HG03103 (cell line): Measurements from ENCODE around the gene ZCCHC24.

Source experiments
- ATAC-seq: cut with Tn5 transposase; IDR thresholded peaks from one replicate; pipeline ENCODE4 v1.9.1; 2021; ENCODE audit warnings: low read depth; ENCODE audit not compliant: unreplicated experiment

The ZCCHC24 gene

DNA sequence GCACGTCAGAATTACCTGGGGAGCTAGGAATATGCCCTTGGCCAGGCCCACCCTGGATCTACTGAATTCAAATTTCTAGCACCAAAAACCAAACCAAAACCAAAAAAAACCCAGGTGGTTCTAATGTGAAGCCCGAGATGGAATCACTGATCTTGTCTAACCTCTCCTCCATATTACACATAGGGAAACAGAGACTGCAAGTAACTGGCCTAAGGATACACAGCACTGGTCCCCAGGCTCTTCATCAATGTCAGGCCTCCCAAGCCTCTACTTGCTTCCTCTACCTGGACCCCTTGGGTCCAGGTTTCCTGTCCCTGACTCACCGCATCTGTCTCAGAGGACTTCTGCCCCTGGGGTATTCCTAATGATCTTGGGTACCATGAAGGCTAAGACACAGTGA is 30.7 kb downstream of the ZCCHC24 start:
- ATAC-seq, result no peak

DNA sequence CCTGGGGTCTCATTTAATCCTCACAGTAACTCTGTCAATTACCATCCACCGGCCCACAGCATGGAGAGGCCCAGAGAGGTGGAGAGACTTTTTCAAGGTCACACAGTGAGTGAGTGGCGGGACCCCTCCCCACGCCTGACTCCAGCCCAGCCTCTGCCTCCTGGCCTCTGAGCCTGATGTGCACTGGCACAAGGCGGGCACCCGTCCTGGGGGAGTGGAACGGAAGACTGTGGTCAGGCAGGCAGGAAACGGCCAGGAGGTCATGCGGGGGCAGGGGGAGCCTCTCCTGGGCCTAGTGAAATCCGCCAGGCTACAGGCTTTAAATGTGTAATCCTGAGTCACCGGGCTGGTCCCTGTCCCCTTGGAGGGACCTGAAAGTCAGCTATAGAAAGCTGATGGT is 32.2 kb downstream of the ZCCHC24 start:
- no peak for ATAC-seq

DNA sequence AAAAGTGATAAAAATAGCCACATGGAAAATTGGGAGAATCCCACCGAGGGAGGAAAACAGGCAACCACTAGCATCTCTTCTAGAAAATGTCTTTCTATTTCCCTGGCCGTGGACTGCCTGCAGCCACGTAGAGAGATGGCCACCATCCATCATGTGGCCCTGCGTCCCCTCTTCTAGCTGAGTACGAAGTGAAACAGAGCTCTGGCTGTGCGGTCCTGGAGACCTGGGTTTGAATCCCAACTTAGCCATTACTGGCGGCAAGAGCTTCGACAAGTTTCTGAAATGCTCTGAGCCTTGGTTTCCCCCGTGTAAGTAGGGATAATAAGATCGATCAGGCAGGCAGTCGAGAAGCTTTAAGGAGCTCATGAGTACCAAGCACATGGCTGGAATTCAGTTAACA is 32.9 kb downstream of the ZCCHC24 start:
- ATAC-seq, result no peak

DNA sequence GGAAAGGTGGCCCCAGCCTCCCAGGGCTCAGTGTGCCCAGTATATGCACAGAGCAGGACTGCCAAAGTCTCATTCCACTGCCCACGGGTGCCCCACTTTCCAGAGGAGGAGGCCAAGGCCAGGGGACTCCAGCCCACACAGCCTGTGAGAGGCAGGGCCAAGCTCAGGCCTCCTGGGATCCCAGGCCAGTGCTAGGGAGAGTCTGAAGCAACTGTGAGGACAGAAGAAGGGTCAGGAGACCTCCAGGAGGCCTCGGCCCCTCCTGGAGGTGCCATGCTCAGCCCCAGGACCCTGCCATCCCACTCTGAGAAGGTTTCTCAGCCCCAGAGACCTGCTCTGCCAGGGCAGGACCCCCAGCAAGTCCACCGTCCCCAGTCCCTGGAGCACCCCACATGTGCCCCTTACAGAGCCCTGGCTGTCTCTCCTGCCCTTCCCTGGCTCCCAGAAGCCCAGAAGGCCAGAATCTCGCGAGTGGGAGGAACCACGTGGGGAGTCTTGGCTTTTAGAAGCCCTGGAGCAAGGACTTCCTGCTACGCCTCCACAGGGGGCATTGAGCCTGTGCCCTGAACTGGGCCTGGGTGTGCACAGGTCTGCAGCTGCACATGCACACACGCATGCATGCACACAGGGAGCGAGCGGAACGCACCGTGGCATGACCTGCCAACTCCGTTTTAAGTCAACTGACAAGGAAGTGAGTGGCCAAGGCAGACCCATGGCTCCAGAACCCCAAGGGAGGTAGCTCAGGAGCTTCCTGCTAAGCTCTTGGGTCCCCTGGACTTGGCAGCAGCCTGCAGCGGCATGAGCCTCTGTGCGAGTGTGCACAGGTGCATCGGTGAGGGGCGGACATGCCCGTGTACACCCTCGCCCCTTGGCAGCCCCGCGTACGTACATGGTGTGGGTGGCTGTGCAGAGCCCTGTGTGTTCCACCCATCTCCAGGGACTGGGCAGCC is 33.6 kb downstream of the ZCCHC24 start:
- ATAC-seq, result no peak

DNA sequence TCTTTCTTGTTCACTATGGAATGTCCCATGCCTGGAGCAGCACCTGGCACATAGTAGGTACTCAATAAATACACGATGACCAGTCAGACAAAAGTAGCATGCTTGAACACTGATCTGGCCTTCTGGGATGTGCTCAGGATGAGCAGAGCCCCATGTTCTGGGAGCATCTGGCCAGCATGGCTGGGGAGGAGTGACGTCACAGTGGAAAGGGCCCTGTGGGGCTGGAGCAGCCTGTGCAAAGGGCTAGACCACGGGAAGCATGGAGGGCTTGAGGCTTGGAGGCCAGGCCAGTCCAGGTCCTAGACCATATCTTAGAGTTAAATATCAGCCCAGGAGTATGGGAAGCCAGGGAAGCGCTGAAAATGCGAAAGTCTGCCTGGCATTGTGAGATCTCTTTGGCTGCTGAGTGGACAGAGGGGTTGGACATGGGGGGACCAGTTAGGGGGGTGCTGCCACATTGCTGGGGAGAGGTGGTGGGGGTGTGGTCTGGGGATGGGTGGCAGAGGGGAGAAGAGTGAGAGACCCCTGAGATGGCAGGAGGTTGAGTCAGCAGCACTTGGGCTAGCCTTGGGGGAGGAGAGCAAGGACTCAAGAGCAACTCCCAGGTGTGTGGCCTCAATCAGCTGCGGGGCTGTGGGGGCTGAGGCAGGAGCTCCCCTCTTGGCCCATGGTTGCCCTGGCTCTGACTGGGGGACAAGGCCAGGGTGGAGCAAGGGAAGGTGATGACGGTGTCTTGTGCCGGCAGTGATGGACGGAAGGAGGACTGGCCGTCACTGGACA is 34.9 kb downstream of the ZCCHC24 start:
- ATAC-seq, result no peak

DNA sequence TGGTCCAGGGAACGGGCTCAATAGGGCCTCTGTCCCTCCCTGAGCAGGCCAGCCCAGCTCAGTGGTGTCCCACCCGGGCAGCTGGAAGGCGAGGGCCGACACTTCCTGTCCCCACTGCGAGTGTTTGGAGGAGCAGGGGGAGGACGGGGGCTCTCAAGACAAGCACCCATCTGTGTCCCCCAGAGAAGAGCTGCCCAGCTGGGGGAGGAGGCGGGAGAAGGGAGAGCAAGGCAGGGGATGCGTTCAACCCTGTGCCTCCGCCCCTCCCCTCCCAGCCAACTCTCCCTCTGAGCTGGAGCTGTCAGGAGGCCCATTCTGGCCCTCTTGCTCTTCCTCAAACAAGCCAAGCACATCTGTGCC is 35.7 kb downstream of the ZCCHC24 start:
- ATAC-seq, result no peak

DNA sequence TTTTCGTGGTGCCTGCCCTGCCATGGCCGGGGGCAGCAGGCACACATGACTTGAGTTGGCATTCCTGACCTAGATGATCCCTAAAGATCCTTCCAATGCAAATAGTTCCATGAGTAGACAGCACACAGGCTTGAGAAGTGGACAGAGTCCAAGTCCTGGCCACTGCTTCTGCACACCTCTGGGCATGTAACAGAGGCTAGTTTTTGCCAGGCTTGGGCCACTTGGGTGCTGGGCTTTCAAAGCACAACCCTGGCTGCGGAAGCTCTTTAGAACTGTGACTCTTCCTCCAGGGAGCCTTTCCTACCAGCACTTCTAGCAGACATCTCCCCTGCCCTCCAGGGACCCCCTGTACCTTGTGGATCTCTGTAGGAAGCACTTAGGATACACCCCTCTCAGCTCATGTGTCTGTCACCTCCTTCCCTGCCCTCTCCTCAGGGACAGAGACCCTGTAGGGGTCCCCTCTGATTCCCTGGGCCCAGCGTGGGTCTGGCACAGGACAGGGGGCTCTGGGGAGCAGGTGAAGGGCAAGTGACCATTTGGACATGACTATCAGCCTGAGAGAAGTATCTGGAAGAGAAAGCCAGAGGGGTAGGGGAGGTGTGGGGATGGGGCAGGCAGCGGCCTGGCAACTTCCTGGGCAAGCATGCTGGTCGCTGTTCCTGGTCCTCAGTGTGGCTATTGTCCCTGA is 36.2 kb downstream of the ZCCHC24 start:
- no peak for ATAC-seq

DNA sequence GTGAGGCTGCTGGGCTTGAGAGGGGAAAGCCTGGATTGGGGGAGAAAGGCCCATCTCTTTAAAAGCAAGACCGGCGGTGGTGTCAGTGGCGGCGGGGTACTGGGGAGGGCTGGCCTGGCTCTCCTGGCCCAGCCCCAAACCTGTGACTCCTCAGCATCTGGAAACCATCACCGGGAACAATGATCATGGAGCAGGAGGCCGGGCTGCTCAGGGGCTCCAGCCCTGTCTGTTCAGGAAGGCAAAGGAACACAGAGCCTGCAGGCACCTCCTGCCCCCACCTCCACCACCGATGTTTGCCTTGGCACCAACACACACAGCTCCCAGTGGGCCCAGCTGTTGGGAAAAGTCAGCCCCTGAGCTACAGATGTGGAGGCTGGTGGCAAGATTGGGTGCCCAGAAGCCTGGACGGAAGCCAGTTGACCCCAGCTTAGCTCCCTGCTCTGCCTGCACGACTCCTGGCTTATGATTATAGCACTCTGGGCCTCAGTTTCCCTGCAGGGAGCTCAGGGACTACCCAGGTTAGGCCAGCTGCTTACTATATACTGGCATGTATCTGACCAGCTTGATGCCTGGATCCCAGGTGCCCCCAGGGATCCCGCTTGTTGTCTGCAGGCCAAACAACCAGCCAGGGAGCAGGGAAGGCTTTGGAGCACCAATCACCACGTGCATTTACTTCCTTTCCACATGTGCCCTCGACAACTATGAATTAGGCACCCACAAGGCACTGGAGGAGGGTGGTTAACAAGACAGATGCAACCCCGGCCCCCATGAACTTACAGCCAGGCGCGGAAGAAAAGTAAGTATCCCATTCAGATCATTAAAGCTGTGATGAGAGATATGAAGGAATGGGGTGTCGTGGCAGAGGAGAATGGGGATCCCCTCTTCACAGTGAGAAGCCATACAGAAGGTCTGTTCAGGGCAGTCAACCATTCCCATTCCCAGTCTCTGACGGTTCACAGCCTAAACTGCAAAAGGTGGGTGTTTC is 37.3 kb downstream of the ZCCHC24 start:
- no peak for ATAC-seq

DNA sequence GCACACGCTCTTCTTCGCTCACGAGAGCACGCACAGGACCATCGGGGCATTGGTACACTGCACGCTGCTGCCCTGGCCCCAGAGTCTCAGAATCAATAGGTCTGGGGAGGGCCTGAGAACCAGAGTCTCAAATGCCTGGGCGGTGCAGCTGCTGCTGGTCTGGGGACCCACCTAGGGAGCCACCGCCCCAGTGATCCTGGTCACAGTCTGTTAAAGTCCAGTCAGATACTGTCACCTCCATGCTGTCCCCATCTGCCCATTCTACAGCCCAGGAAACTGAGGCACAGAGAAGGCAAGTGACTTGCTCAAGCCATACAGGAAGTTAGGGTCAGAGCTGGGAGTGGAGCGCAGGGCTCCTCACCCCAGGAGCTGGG is 38.0 kb downstream of the ZCCHC24 start:
- no peak for ATAC-seq

DNA sequence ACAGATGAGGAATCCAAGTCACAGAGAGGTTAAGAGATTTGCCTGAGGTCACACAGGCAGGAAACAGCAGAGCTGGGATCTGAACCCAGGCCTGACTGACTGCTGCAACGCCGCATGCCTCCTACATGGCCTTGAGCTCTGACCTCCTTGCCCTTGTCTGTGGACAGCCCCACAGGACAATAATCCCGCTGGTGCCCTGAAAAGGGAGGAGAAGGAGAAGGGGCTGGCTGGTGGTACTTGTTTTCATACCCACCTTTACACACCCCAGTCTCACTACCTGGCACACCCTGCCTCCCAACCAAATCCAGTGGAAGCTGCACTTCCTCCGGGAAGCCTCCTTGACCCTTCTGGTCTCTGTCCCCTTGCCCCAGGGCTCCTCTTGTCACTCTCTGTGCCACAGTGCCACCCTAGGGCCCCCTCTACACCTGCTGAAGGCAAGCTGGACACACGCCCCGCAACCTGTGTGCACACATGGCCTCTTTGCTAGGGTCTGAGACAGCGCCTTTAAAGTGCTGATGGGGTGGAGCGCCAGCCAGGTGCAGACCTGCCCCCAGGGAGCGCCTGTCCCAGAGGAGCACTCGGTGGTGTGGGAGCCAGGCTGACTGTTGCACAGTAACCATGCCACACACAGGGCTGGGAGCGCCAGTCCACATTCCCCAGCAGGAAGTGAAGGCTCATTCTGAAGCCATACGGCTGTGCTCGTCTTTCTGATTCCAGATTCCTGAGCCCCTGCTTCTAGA is 38.6 kb downstream of the ZCCHC24 start:
- no peak for ATAC-seq

DNA sequence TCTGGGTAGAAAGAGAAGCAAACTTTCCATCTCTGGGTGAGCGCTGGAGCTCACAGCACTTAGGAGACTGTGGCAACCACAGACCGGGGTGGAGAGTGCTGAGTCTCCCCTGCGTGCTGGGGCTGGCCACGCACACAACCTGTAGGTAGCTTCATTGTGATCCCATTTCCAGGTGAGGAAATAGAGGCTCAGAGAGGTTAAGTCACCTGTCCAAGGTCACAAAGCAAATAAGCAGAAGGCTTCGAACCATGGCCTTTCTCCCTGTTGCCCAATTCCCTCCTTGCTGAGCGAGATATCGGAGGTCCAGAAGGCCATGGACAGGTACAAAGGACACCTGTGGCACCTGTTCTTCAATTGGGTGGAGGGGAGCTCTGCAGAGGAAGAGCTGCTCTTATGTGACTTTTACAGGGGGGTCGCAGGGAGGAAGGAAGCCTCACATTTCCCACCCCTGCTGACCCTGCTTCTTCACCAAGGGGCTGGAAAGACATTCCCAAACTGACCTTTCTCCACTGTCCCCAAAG is 39.4 kb downstream of the ZCCHC24 start:
- ATAC-seq, result no peak

DNA sequence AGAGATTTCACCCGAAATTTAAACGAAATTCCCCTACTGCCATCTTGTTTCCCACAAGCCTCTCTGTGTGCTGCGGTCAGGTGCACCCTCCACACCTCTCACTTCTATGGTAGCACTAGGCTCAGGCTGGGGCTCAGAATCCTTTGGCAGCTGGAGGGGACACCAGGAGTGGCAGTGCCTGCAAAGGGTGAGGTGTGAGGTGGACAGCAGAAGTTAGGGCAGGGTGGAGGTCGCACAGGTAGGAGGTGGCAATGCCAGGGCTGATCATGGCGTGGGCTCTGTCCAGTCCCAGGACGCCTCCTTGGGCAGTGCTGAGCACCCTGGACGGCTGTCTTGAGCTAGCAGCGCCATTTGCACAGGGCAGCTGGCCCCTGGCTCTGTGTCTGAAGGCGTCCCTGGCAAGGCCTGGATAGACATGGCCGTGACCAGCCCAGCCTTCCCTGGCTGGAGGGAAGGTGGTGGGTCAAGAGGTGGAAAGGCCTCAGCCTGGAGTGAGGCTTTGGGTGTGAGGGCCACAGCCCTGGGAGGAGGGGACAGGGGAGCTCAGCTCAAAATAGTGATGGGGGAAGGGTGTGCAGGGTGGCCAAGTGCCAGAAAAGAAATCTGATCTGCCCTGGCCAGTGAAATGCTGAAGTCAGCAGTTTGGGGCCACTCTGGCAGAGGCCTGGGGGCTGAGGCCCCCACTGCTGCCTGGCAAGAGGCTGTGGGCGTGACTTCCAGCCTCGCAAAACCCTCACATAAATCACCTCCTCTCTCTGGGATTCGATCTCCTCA is 40.0 kb downstream of the ZCCHC24 start:
- ATAC-seq, result no peak

DNA sequence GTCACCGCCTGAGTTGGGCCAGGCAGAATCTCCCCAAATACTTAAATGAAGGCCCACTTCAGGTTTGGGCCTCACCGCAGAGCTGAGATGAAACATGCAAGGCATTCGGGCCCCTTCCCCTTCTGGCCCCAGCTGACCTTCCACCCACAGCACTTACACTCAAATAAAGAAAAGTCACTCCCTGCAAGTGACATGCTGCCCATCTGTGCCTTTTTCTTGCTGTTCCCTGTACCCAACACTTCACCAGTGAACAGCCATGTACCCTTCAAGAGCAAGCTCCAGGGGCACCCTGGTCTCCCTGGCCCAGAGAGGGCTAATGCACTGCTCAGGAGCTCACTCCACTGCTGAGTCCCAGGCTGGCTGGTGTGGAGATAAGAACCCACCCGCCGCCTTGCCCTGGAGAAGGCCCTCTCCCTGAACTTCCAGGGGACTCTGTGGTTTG is 40.7 kb downstream of the ZCCHC24 start:
- ATAC-seq, result no peak

DNA sequence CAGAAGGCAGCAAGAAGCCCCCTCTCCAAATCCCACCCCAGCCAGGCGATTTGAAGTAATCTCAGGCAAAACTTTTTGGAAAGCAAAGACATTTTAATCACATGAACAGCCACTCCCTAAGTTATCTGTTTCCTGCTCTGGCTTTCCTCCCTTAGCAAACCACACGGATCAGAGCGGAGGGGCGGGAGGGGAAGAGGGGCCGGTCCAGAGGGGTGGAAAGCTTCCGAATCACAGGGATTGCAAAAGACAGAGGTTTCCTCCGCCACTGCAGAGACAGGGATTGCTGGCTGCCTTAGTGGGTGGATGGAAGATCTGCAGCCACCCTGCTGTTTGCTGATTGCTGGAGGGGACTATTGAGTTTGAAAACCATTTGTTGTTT is 41.2 kb downstream of the ZCCHC24 start:
- ATAC-seq, result no peak

DNA sequence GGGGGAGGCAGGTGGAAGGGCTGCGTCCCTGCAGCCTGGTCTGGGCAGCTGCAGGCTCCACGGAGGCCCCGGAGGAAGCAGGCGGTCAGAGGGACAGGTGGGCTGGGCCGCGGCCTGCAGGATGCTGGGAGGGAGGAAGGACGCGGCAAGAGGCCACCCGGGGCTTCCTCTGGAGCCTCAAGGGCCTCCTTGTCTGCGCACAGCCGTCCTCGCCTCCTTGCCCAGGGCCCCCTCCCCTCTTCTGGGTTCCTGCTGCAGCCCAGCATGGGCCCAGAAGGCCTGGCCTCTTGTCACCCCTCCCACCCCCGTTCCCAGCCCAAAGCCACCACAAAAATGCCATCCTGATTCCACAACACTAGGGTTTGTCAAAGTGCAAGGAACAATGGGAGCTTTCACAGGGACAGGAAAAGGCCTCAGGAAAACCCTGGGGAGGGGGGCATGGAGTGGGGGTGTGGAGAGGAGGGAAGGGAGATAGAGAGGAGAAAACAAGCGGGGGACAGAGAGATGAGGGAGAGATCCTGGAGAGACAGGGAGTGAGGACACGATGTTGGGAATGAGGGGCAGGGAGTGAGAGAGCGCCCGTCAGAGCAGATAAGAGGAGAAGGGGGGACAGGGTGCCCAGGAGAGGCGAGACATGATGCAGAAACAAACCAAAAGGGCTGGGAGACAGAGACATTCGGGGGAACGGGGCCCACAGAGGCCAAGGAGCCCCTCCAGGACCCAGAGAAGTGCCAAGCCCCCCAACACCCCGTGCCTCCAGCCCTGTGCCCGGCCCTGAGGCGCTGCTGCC is 41.8 kb downstream of the ZCCHC24 start:
- no peak for ATAC-seq

DNA sequence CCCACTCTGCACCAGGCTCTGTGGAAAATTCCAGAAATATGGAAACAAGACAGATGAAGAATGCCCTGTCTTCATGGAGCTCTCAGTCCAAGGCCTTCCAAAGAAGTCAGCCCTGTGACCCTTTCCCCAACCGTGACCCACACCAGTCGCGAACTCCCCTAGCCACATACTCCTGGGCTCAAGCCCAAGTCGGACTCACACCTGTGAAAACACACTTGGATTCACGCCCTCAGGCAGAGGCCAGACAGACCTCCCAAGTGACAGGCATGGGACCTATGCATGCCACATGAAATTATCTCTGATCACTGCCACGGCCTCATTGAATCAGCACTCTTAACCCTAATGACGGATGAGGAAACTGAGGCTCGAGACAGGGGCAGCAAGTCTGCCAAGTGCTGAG is 42.5 kb downstream of the ZCCHC24 start:
- no peak for ATAC-seq

DNA sequence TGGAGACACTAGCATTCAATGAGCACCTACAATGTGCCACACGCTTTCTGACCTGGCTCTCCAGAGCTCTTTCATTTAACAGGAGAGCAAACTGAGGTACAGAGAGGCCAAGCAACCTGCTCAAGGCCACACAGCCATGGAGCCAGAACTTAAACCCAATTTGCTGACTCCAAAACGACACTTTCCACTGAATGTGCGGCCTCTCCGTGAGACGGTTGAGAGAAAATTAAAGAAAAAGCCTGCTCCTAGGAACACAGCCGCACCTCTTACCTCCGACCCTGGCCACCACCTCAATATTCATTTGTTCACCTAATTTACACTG is 42.8 kb downstream of the ZCCHC24 start:
- ATAC-seq, result no peak
